Stimulated activated CD4-positive, alpha-beta T cell treated with anti-CD3 and anti-CD28 coated beads, Interleukin-12 subunit alpha, Interleukin-12 subunit beta, amount 100 ng/mL, for 48 hours (primary cell): ENCODE results near the gene POLA1.

Experiments used
- DNase-seq, 3 donors: peaks; one replicate each; pipeline ENCODE4 v3.0.0-alpha.2; 2020; ENCODE audit warnings: low read depth in 2 of 3, low spot score in 1 of 3

The POLA1 gene

GRCh38 chrX:24961809-24962208 is 268.1 kb downstream of the POLA1 start:
- no peak for DNase-seq

DNA sequence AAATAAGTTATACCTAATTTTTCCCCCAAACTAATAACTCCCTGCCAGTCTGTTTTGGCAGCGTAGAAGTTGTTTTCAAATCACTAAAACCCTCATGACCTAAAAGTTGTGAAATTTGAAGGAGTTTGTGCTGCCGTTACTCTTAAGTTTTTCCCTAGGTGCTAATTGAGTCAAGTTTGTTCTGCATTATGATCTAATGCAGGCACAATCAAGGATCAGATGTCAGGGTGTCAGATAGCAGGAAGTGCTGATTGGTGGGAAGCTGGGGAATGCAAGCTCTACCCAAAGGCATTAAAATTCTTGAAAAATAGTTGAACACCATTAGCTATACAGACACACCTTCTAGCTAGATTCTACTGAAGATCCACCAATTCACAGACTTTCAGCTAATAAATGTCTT is 270.1 kb downstream of the POLA1 start:
- no peak for DNase-seq

DNA sequence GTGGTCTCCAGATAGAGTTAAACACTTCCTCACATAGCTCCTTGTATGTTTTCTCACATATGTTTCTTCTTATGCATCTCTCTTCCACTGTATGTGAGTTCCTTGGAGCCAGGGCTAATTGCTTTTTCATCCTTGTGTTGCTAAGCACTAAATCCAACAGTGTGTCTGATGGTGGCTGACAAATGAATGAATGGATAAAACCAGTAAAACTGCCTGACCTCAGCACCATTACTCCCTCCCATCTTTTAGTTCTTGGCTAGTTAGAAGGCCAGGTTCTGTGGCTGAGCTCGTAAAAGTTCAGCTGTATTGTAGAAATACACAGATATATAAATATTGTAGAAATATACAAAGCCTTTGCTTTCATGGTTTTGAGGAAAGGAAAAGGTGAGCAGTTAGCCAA is 271.7 kb downstream of the POLA1 start:
- no peak for DNase-seq

- no peak for DNase-seq
Measured at GRCh38 chrX:24969812-24970211, 276.1 kb downstream of the POLA1 start.

GRCh38 chrX:24979081-24979480 is 285.4 kb downstream of the POLA1 start:
- DNase-seq: no peak

- no peak for DNase-seq
Measured at GRCh38 chrX:24981030-24981429, 287.3 kb downstream of the POLA1 start.

GRCh38 chrX:24982306-24982965 is 288.7 kb downstream of the POLA1 start:
- DNase-seq: no peak

GRCh38 chrX:24983931-24984330 is 290.2 kb downstream of the POLA1 start:
- DNase-seq: no peak

GRCh38 chrX:24985120-24985519 is 291.4 kb downstream of the POLA1 start:
- DNase-seq: no peak

DNA sequence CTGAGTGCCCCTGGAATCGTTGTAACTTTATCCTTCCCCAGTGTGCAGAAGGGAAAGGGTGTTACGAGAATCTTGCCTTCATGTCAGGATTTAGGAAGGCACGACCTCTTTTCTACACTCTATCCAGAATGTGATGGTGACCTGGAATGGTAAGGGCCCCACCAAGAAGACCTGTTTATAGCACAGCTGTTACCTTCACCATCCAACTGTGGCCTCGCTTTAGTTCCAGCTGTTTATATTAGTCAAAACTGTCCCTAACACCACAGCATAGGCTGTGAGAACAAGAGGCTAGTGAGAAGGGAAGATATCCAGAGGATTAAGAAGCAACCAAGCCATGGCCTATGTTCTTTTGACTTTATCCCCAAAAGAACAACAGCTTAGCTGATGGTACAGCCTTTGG is 294.0 kb downstream of the POLA1 start:
- no peak for DNase-seq

GRCh38 chrX:24988314-24988713 is 294.6 kb downstream of the POLA1 start:
- DNase-seq: no peak

DNA sequence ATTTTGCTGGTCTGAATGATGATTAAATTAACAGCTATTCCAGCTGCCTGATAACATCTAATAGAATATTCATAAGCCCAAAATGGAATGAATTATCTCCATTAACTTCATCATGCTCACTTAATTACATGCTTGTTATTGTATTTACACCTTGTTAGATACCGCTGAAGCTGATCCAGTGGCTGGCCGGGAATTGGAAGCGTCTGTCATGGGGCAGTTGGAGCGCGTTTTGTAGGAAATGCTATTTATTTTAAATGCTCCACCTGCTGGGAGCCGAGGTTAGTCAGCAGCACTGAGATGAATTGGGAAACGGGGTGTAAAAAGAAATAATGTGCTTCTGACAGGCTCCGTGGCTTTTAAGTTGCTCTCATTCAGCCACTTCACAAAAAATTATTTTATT is 296.8 kb downstream of the POLA1 start:
- DNase-seq: no peak

- DNase-seq: no peak
Measured at GRCh38 chrX:24993879-24994278, 300.2 kb downstream of the POLA1 start.

DNA sequence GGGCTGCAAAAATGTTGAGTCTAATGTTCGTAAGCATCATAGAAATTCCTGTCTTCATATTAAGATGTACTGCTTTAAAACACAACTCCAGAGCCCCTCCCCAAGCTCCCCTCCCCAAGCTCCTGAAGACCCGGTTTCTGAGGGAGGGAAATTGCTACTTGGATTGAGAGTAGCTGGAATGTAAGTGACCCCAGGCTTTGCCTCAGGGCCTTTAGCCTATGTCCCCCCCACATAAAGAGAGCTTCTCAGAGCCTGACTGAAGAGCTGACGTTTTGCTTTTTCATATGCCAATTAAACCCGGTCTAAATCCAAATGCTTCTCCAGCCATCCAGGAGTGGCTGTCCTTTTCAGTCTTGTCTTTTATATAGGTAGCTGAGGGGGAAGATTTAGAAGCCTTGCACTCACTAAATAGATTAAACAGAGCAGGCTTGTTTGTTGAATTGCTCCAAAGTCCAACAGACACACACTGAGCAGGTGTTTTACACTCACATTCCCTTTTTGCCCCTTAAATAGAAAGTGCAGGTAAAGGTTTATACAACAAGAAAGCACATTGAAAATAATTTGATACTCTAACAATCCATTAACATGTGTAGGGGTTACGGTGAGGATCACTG is 302.5 kb downstream of the POLA1 start:
- no peak for DNase-seq

DNA sequence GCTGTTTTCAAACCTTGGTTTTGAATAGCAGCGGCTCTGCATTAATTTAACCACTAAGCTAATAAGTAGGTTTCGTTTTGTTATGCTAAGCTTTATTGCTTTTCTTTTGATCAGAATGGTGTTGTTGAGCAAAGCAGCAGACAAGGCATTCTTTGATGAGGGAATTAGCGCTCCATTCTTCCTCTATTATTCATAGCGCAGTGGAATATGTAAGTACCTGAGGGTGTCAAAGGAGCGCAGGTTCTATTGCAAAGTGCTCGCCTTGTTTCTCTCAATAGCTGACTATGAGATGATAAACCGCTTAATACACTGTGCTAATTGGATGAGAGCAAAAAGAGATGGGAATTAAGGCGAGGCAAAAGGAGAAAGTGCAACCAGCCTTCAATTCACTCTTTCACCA is 305.8 kb downstream of the POLA1 start:
- DNase-seq: no peak

- no peak for DNase-seq
Measured at GRCh38 chrX:25001808-25002660, 308.3 kb downstream of the POLA1 start.

DNA sequence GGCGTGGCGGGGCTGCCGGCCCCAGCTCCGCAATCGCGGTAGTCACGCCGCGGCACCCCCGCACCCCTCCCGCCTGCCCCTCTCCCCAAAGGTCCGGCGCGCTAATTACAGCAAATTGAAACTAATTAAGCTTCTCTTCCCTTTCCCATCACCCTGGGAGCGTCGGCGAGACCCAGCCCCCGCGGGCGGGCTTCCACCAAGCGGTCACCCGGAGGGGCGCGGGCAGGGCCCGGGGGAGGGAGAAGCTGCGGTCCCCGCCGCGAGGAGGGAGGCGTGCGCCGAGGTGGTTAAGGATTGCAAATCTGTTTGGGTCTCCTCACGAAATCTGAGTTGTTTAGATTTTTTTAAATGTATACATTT is 308.9 kb downstream of the POLA1 start:
- no peak for DNase-seq

DNA sequence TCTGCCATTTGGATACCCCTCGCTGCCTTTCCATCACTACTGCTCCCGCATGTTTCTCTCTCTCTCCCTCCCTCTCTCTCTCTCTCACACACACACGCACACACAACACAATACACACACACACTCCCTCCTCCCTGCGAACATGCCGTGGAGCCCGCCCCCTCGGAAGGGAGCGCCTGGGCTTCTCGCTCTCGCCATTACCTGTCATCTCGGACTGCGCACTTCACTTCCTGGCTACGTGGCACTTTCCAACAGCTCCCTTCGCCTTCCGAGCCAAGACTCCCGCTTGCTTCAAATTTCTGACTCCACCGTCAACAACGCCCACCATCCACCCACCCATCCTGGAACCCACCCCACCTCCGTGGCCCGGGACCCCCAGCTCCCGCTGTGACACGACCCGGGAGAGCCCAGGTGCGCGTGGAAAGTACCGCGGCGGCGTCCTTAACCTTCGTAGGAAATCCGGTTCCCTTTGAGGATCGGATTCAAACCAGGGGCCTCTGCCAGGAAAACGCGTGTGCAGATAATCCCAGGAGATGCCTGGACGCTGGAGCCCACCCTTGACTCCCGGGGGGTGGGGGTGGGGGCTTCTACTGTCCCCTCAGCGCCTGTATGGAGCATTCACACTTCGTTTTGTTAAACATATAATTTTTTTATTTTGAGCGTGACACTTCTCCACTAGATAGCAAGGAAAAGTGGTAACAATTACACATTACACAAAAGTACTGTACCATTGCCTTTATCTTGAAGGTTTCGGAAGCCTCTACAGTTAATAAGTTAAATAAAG is 309.5 kb downstream of the POLA1 start:
- no peak for DNase-seq

GRCh38 chrX:25004040-25004439 is 310.3 kb downstream of the POLA1 start:
- DNase-seq: no peak

- DNase-seq: no peak
Measured at GRCh38 chrX:25004485-25005032, 310.8 kb downstream of the POLA1 start.

DNA sequence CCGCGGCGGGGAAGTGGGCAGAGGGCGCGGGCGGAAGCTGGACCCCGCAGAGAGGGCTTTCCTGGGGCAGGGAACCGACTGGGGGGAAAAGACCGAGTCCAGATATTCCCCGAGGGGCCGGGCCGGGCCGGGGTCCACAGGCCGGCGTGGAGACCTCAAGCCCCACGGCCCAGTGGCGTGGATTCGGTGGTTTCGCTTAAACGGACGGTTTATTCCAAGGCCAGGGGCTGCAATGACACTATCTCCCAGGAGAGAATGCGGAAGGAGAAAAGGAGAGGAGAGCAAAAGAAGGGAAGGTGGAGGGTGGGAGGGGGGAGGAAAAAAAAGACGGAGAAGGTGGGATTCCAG is 311.3 kb downstream of the POLA1 start:
- no peak for DNase-seq
